ENCODE results near the gene PLCL1. TPM values are rescaled to one million over a fixed set of nuclear protein-coding genes. Genes with fewer than 3 reads are reported as not detected.

PLCL1 gene
- total and polyA plus RNA-seq, 10 of the 15 experiments (the other 5 are each of a cell fraction or from before 2014, with no cell fraction given): 0.03 to 1.5 (median 0.22) TPM

DNA sequence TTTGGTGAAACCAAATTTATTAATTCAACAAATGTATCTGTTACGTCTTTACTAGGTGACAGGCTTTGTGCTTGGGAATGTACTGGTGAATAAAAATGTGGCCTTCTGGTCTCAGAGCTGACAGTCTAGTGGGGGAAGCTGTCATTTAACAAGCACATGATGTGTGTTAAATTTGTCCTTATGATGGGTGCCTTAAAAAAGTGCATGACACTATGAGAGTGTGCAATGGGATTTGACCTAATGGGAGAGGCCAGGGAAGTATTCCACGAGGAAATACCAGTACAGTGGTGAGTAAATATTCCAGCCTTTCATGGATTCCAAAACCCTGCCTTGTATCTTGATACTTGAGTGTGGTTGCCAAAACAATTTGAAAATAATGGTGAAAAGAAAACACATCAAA lies 308.9 kb downstream of the PLCL1 start:
- Histone ChIP-seq H3K4me2 (ENCODE audit: control insufficient read depth, insufficient read depth) (no peak overlapping the region), H4K20me1 (ENCODE audit: control insufficient read depth, insufficient read depth) (no peaks in the 10 kb centered on the region), H3K4me1 (ENCODE audit: control insufficient read depth, insufficient read depth, low read length) (no peaks in the 10 kb centered on the region), H3K36me3 (ENCODE audit: control insufficient read depth in 2 of 2, insufficient read depth in 2 of 2, low read length in 1 of 2) (no peaks in the 10 kb centered on the region), H3K9me3 (replicated peaks; ENCODE audit: control insufficient read depth, insufficient read depth, low read length) (no peaks in the 10 kb centered on the region), H3K79me2 (ENCODE audit: control insufficient read depth, insufficient read depth, low read length) (no peaks in the 10 kb centered on the region), H3K27ac (ENCODE audit: control insufficient read depth, insufficient read depth) (no peak overlapping the region), H3K27me3 (replicated peaks in 1 of 2; ENCODE audit: control insufficient read depth in 2 of 2, insufficient read depth in 2 of 2, low read length in 1 of 2) (no peaks in the 10 kb centered on the region), H2AFZ (ENCODE audit: control insufficient read depth, low read depth, low read length) (no peak overlapping the region), H3K4me3 (no peak overlapping the region), H3K9ac (ENCODE audit: control insufficient read depth, insufficient read depth, low read length) (no peak overlapping the region)
- SMC1A ChIA-PET (ENCODE audit: uncharacterized antibody, unreplicated experiment): interaction anchor here (0.6 to 4.5 kb wide), 6 partner anchors 9 to 50 kb away, joined by 3 to 17 read pairs (median 4); no protein-coding TSS in a partner anchor
- intact Hi-C loops (cut with micrococcal nuclease; ENCODE audit: unreplicated experiment) (no loop called here), in situ Hi-C loops (cut with MboI) (no loop called here)
- no TSS peak for BruUV-seq (replicated peaks)
- no peak for ATAC-seq
- no peak for FAIRE-seq
- POLR2A ChIA-PET: no interaction called here
- RAD21 ChIA-PET (ENCODE audit: unreplicated experiment): interaction anchor here (1.2 to 1.6 kb wide), 2 partner anchors 15 to 109 kb away, joined by 3 to 4 read pairs; no protein-coding TSS in a partner anchor
- no peak for TF ChIP-seq EED (IDR thresholded peaks at IDR 0.05; ENCODE audit: low read depth)
- TF ChIP-seq RBBP5 (conservative IDR thresholded peaks at IDR 0.05): no peak
- TF ChIP-seq, protein P1, sequence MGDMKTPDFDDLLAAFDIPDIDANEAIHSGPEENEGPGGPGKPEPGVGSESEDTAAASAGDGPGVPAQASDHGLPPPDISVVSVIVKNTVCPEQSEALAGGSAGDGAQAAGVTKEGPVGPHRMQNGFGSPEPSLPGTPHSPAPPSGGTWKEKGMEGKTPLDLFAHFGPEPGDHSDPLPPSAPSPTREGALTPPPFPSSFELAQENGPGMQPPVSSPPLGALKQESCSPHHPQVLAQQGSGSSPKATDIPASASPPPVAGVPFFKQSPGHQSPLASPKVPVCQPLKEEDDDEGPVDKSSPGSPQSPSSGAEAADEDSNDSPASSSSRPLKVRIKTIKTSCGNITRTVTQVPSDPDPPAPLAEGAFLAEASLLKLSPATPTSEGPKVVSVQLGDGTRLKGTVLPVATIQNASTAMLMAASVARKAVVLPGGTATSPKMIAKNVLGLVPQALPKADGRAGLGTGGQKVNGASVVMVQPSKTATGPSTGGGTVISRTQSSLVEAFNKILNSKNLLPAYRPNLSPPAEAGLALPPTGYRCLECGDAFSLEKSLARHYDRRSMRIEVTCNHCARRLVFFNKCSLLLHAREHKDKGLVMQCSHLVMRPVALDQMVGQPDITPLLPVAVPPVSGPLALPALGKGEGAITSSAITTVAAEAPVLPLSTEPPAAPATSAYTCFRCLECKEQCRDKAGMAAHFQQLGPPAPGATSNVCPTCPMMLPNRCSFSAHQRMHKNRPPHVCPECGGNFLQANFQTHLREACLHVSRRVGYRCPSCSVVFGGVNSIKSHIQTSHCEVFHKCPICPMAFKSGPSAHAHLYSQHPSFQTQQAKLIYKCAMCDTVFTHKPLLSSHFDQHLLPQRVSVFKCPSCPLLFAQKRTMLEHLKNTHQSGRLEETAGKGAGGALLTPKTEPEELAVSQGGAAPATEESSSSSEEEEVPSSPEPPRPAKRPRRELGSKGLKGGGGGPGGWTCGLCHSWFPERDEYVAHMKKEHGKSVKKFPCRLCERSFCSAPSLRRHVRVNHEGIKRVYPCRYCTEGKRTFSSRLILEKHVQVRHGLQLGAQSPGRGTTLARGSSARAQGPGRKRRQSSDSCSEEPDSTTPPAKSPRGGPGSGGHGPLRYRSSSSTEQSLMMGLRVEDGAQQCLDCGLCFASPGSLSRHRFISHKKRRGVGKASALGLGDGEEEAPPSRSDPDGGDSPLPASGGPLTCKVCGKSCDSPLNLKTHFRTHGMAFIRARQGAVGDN (IDR thresholded peaks at IDR 0.05): no peak
- TF ChIP-seq RAD21 (IDR thresholded peaks at IDR 0.05; ENCODE audit: insufficient read depth, low read depth, low read length): no peak
- 2% methylated on average over 2 of the region's 2 CpGs for WGBS (ENCODE audit: insufficient coverage, insufficient replicate concordance, low lambda C conversion rate, missing lambda C conversion rate)
- DNase-seq (ENCODE audit: low read depth, low spot score): no peak
- CTCF ChIA-PET: interaction anchor here (1.2 to 1.9 kb wide), 2 partner anchors 11 to 313 kb away, joined by 3 to 5 read pairs; no protein-coding TSS in a partner anchor
